HG03520 (cell line): ENCODE data around the gene SRC.
A peak's percentile ranks its signal among the peaks of the same experiment; 100 is the strongest.
"Not testable (repeated sequence)": the region's sequence is repeated elsewhere in the genome, so short reads cannot be mapped to it uniquely, and the experiment has no call there.

Source experiments
- ATAC-seq: cut with Tn5 transposase; IDR thresholded peaks from one replicate; pipeline ENCODE4 v1.9.1; 2021; ENCODE audit warnings: mild to moderate bottlenecking, moderate library complexity; ENCODE audit not compliant: unreplicated experiment

Gene SRC

GRCh38 chr20:37335642-37336368 lies 10.1 kb upstream of the SRC start:
- peak; percentile 14 for ATAC-seq

- peak; percentile 46 for ATAC-seq
Measured at GRCh38 chr20:37336369-37337207, 9.4 kb upstream of the SRC start.

GRCh38 chr20:37337208-37337991 lies 8.5 kb upstream of the SRC start:
- ATAC-seq, result no peak

- ATAC-seq, result not testable (repeated sequence)
Measured at GRCh38 chr20:37338380-37338779, 7.6 kb upstream of the SRC start.

- ATAC-seq, result no peak
Measured at GRCh38 chr20:37339208-37339607, 6.7 kb upstream of the SRC start.

GRCh38 chr20:37339764-37340109 lies 6.2 kb upstream of the SRC start:
- not testable (repeated sequence) for ATAC-seq

GRCh38 chr20:37340998-37341397 lies 4.9 kb upstream of the SRC start:
- ATAC-seq, result no peak

GRCh38 chr20:37341632-37342031 lies 4.3 kb upstream of the SRC start:
- no peak for ATAC-seq

- no peak for ATAC-seq
Measured at GRCh38 chr20:37342231-37343177, 3.4 kb upstream of the SRC start.

GRCh38 chr20:37343212-37343993 lies 2.5 kb upstream of the SRC start:
- ATAC-seq, result no peak

- ATAC-seq, result no peak
Measured at GRCh38 chr20:37343994-37344355, 2.0 kb upstream of the SRC start.

- ATAC-seq, result no peak
Measured at GRCh38 chr20:37344506-37345338, 1.2 kb upstream of the SRC start.

GRCh38 chr20:37346236-37346534 lies 245 bp downstream of the SRC start:
- ATAC-seq, result no peak

GRCh38 chr20:37346535-37347346 lies 801 bp downstream of the SRC start:
- no peak for ATAC-seq

- ATAC-seq, result no peak
Measured at GRCh38 chr20:37347347-37347823, 1.4 kb downstream of the SRC start.

- ATAC-seq, result no peak
Measured at GRCh38 chr20:37347891-37348791, 2.2 kb downstream of the SRC start.
